DOHH2 (cell line): ENCODE results near the gene RLF.

ENCODE experiments used
- H3F3A ChIP-seq: fragments of 200-600 bp; sonication (generic), shearing (Covaris generic); 2 replicates; pipeline ENCODE4 v1.6.0; 2016; ENCODE audit warnings: antibody characterized with exemption, mild to moderate bottlenecking; ENCODE audit not compliant: control insufficient read depth, insufficient read depth
- H3K27ac ChIP-seq: fragments of 200-600 bp; sonication (generic); 2 replicates; pipeline ENCODE4 v1.5.1; 2014; ENCODE audit warnings: low read depth, mild to moderate bottlenecking, low read length, moderate library complexity
- H3K27me3 ChIP-seq: fragments of 200-600 bp; sonication (generic); 2 replicates; pipeline ENCODE4 v1.6.1; 2014; ENCODE audit warnings: mild to moderate bottlenecking, low read length, mixed read lengths; ENCODE audit not compliant: control insufficient read depth
- H3K36me3 ChIP-seq: fragments of 200-600 bp; sonication (generic); 2 replicates; pipeline ENCODE4 v1.6.1; 2014; ENCODE audit warnings: mild to moderate bottlenecking, low read length, moderate library complexity, mixed read lengths; ENCODE audit not compliant: control insufficient read depth
- H3K4me1 ChIP-seq: fragments of 200-600 bp; sonication (generic); 2 replicates; pipeline ENCODE4 v1.6.1; 2014; ENCODE audit warnings: mild to moderate bottlenecking, low read length, mixed read lengths; ENCODE audit not compliant: control insufficient read depth
- H3K4me2 ChIP-seq: fragments of 200-600 bp; sonication (generic); 2 replicates; pipeline ENCODE4 v1.6.0; 2014; ENCODE audit warnings: mild to moderate bottlenecking, low read length, moderate library complexity
- H3K4me3 ChIP-seq: fragments of 200-600 bp; sonication (generic); 2 replicates; pipeline ENCODE4 v1.5.1; 2014; ENCODE audit warnings: mild to moderate bottlenecking, low read length, mixed read lengths
- H3K79me2 ChIP-seq: fragments of 200-600 bp; sonication (generic); 2 replicates; pipeline ENCODE4 v1.6.1; 2014; ENCODE audit warnings: mild to moderate bottlenecking, low read length, mixed read lengths; ENCODE audit not compliant: control insufficient read depth
- H3K9me2 ChIP-seq: fragments of 200-600 bp; sonication (generic); replicated peaks from 2 replicates; pipeline ENCODE4 v1.6.1; 2014; ENCODE audit warnings: mild to moderate bottlenecking, low read length, mixed read lengths; ENCODE audit not compliant: control insufficient read depth
- H3K9me3 ChIP-seq: fragments of 200-600 bp; sonication (generic); 2 replicates; pipeline ENCODE4 v1.6.1; 2014; ENCODE audit warnings: antibody characterized with exemption, low read length, mixed read lengths; ENCODE audit not compliant: control insufficient read depth, insufficient read depth
- H4K20me1 ChIP-seq: fragments of 200-600 bp; sonication (generic); 2 replicates; pipeline ENCODE4 v1.6.0; 2014; ENCODE audit warnings: low read depth, mild to moderate bottlenecking, antibody characterized with exemption, low read length, moderate library complexity; ENCODE audit not compliant: control insufficient read depth, insufficient read depth
- CTCF ChIP-seq: fragments of 200-600 bp; sonication (generic); IDR thresholded peaks from one replicate; pipeline ENCODE4 v1.5.1; 2014; ENCODE audit warnings: antibody characterized with exemption, mild to moderate bottlenecking, low read depth, low read length; ENCODE audit not compliant: poor library complexity, severe bottlenecking
- EZH2phosphoT487 ChIP-seq: fragments of 200-600 bp; sonication (generic); IDR thresholded peaks from 2 replicates; pipeline ENCODE4 v1.6.1; 2017; ENCODE audit warnings: borderline replicate concordance, mild to moderate bottlenecking, antibody characterized with exemption, low read length, moderate library complexity, mixed read lengths

Gene RLF

GRCh38 chr1:40141878-40142535 is 19.2 kb upstream of the RLF start:
- H3K4me3 ChIP-seq, result no peak overlapping the region
- H3K27me3 ChIP-seq, result peaks cover 55% of the 10 kb centered on the region
- no peaks in the 10 kb centered on the region for H4K20me1 ChIP-seq
- no peaks in the 10 kb centered on the region for H3K36me3 ChIP-seq
- H3K4me1 ChIP-seq, result 0 out of 2 replicates have a peak, but pooled peaks cover 3% of the 10 kb centered on the region
- H3K4me2 ChIP-seq, result no peak overlapping the region
- H3F3A ChIP-seq, result no peaks in the 10 kb centered on the region
- TF ChIP-seq EZH2phosphoT487 (no peak), CTCF (no peak)
- no peaks in the 10 kb centered on the region for H3K79me2 ChIP-seq
- H3K9me2 ChIP-seq, result no peaks in the 10 kb centered on the region
- H3K27ac ChIP-seq, result no peak overlapping the region
- no peaks in the 10 kb centered on the region for H3K9me3 ChIP-seq

- TF ChIP-seq CTCF (peak; percentile 93), EZH2phosphoT487 (no peak)
- no peaks in the 10 kb centered on the region for H4K20me1 ChIP-seq
- H3K9me3 ChIP-seq, result no peaks in the 10 kb centered on the region
- peaks cover 63% of the 10 kb centered on the region for H3K27me3 ChIP-seq
- 0 out of 2 replicates have a peak, but pooled peaks cover 3% of the 10 kb centered on the region for H3K4me1 ChIP-seq
- H3K9me2 ChIP-seq, result no peaks in the 10 kb centered on the region
- H3K4me3 ChIP-seq, result no peak overlapping the region
- no peaks in the 10 kb centered on the region for H3K79me2 ChIP-seq
- H3K36me3 ChIP-seq, result no peaks in the 10 kb centered on the region
- H3K4me2 ChIP-seq, result peak overlapping the region; percentile 9; the same call in 1 of the 2 replicates
- H3F3A ChIP-seq, result no peaks in the 10 kb centered on the region
- H3K27ac ChIP-seq, result no peak overlapping the region
Measured at GRCh38 chr1:40143891-40144575, 17.2 kb upstream of the RLF start.

GRCh38 chr1:40151457-40152079 is 9.6 kb upstream of the RLF start:
- Histone ChIP-seq H3K4me3 (no peak overlapping the region), H3K79me2 (no peaks in the 10 kb centered on the region), H3F3A (peaks cover 12% of the 10 kb centered on the region), H3K27ac (no peak overlapping the region), H3K36me3 (no peaks in the 10 kb centered on the region), H4K20me1 (no peaks in the 10 kb centered on the region), H3K4me1 (peaks cover 36% of the 10 kb centered on the region), H3K9me3 (no peaks in the 10 kb centered on the region), H3K4me2 (no peak overlapping the region), H3K9me2 (no peaks in the 10 kb centered on the region), H3K27me3 (peaks cover 21% of the 10 kb centered on the region)
- TF ChIP-seq CTCF, result no peak
- no peak for TF ChIP-seq EZH2phosphoT487
